HG03457 (cell line): Measurements from ENCODE around the gene ANKRD1.

Experiments used
- ATAC-seq: cut with Tn5 transposase; IDR thresholded peaks from one replicate; pipeline ENCODE4 v1.9.1; 2021; ENCODE audit warnings: moderate number of reproducible peaks; ENCODE audit not compliant: unreplicated experiment

Gene ANKRD1

DNA sequence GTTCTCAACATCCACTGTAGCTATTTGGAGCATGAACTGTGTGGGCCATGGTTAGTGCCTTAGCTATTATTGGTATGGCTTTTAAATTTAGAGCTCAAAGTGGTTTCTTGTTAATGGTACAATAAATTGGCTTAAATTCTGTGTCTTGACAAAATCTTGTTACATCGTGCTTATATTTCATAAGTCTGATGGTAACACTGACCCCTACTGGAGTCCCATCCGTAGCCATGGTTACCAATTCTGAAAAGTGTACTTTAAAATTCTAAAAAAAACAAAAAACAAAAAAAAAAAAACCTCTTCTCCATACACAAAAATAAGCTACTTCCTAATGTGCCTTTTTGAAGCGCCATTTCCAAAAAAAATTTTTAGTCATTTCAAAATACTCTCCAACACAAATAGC is 55.5 kb downstream of the ANKRD1 start:
- ATAC-seq, result no peak

DNA sequence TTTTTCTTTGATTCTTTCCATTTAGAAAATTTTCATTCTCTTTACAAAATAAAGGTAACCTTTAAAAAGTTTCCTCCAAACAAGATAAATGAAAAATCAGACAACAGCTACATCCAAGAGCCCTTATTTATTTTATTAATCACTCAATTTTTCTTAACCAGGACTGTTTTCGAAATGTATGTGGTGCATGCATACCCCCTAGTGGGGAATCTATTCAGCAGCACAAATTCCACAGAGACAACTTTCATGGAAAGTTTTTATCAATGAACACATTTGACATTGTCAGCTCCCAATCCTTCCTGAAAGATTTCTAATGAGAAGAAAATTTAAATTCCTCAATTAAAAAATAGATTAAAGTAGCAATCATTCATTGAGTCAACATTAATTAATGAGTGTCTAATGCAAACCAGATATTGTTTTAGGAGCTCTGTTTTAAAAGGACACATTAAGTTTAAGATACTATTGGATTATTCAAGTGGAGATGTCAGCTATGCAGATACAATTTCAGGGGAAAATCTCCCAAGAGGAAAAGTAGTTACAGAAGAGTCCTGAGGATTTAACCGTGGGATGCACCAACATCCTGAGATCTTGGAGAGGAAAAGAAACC is 57.9 kb downstream of the ANKRD1 start:
- ATAC-seq, result no peak
